ENCODE measurements around the gene SLC25A5. TPM values are rescaled to one million over a fixed set of nuclear protein-coding genes. Genes with fewer than 3 reads are reported as not detected.

Gene SLC25A5
- total RNA-seq, 4 donors from 2014 or later, result 319 to 1,302 (median 724) TPM

DNA sequence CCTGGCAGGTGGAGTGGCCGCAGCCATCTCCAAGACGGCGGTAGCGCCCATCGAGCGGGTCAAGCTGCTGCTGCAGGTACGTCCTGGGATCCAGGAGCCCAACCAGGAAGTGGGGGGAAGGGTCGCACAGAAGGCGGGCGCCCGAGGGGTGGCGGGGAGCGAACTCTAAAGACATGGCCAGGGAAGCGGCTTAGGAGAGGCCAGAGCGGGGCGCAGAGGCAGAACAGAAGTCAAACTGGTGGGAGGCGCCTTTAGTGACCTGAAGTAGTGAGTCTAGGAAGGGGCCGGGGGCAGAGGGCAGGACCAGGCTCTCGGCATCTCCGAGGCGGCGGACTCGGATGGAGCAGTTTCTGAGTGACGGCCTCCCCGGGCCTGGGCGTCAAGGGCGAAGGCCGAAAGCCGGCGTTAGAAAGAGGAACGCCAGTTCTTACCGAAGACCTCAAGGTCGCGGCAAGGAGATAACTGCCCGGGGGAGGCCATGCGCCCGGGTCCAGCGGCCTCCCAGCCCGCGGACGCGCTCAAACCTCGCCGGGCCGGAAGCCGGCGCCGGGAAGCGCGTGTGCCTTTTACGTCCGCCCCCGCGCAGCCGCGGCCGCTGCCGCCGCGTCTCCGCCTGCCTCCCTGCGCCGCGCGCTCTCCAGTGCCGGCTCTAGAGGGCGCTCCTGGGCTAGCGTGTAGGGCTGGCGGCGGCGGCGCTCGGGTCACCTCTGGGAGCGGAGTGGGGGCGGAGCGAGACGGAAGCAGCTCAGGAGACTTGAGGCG, 488 bp downstream of the SLC25A5 start:
- Histone ChIP-seq H3K4me1 (peaks cover 0 to 17% (median 8%) of the 10 kb centered on the region in 4 donors), H3K4me3 (peak overlapping the region; percentile 56 to 94 (median 82)), H3K27me3 (no peaks in the 10 kb centered on the region), H3K36me3 (peaks cover 0 to 5% (median 0%) of the 10 kb centered on the region in 4 donors), H3K27ac (peak overlapping the region; percentile 96 to 100 (median 99)), H3K9me3 (no peaks in the 10 kb centered on the region)
- peak; percentile 93 for DNase-seq
- WGBS, 2 donors (ENCODE audit: low coverage in 1 of 2), result 59% methylated on average over 78 of the region's 78 CpGs; no CpG with 5 or more reads in 1 of the 2 donors
- TF ChIP-seq POLR2A (IDR thresholded peaks at IDR 0.05), result peak; percentile 41
- TF ChIP-seq POLR2AphosphoS5 (IDR thresholded peaks at IDR 0.05), result peak in 2 of 3 donors; percentile 51 to 63
- no peak for TF ChIP-seq EP300 (IDR thresholded peaks at IDR 0.05; ENCODE audit: low read depth)
- TF ChIP-seq, protein P1, sequence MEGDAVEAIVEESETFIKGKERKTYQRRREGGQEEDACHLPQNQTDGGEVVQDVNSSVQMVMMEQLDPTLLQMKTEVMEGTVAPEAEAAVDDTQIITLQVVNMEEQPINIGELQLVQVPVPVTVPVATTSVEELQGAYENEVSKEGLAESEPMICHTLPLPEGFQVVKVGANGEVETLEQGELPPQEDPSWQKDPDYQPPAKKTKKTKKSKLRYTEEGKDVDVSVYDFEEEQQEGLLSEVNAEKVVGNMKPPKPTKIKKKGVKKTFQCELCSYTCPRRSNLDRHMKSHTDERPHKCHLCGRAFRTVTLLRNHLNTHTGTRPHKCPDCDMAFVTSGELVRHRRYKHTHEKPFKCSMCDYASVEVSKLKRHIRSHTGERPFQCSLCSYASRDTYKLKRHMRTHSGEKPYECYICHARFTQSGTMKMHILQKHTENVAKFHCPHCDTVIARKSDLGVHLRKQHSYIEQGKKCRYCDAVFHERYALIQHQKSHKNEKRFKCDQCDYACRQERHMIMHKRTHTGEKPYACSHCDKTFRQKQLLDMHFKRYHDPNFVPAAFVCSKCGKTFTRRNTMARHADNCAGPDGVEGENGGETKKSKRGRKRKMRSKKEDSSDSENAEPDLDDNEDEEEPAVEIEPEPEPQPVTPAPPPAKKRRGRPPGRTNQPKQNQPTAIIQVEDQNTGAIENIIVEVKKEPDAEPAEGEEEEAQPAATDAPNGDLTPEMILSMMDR (IDR thresholded peaks at IDR 0.05), result peak; percentile 50 to 79 (median 56)
- in situ Hi-C loops (cut with MboI; ENCODE audit: low pct_ligation_motif_present in 1 of 4, low pct_unique_long_range_greater_than_20kb in 1 of 4, low sequenced_read_pairs in 3 of 4) (no loop called here), intact Hi-C loops (cut with DNase I; ENCODE audit: low total_unique reads) (no loop called here)

DNA sequence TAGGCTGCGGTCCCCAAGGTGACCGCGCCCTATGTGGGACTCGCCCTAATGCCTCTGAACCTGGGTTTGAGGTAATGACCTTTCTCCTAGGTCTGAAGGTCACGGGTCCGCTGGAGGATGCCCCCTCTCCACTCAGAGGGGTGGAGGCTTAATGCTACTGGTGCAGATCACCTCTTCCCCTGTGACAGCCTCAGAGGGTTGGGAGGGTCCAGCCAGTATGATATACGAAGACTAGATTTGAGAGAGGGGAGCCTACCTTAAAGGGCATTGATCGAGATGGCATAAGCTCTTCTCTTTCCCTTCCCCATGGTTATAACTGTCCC, 1.0 kb downstream of the SLC25A5 start:
- peak overlapping the region; percentile 96 to 100 (median 99) for H3K27ac ChIP-seq
- in situ Hi-C loops (cut with MboI; ENCODE audit: low pct_ligation_motif_present in 1 of 4, low pct_unique_long_range_greater_than_20kb in 1 of 4, low sequenced_read_pairs in 3 of 4) (no loop called here), intact Hi-C loops (cut with DNase I; ENCODE audit: low total_unique reads) (no loop called here)

DNA sequence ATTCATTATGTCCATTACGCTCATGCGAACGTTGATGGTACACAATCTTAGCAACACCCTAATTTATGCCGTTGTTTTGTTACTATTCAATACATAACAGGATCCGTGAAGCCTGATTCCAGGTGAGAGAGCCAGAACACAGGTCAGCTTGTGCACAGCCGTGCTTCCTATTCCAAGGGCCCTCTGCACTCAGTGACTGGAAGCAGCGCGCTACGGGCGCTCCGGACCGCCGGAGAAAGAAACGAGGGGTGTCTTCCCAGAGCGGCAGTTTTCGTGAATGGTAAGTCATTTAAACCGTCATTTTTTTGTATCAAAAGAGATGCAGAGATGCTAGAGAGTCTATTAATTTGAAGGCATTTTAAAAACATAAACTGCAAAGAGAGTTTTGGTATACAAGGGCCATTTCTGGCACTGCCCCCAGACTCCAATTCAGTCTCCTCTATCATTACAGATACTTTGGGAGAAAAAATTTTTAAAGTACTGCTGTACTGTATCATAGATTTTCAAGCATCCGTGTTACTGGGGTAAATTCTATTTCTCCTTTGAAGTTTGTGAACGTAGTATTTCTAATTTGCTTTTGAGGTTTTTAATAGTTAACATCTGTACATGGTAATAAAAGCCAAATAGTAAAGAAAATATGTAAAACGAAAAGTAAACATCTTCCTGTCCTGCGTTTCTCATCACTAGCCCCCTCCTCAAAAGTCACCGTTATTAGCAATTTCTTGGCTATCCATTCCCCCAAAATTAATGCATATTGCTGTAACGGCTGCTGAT, 6.6 kb downstream of the SLC25A5 start:
- no peak for TF ChIP-seq EP300 (IDR thresholded peaks at IDR 0.05; ENCODE audit: low read depth)
- TF ChIP-seq POLR2A (IDR thresholded peaks at IDR 0.05), result no peak
- TF ChIP-seq, protein P1 (IDR thresholded peaks at IDR 0.05), result no peak
- TF ChIP-seq POLR2AphosphoS5 (IDR thresholded peaks at IDR 0.05), result no peak
- Histone ChIP-seq H3K4me3 (no peak overlapping the region), H3K27ac (no peak overlapping the region), H3K4me1 (peaks cover 2 to 4% (median 3%) of the 10 kb centered on the region in 4 donors), H3K36me3 (peaks cover 0 to 5% (median 0%) of the 10 kb centered on the region in 4 donors), H3K27me3 (no peaks in the 10 kb centered on the region), H3K9me3 (no peaks in the 10 kb centered on the region)
- intact Hi-C loops (cut with DNase I; ENCODE audit: low total_unique reads) (no loop called here), in situ Hi-C loops (cut with MboI; ENCODE audit: low pct_ligation_motif_present in 1 of 4, low pct_unique_long_range_greater_than_20kb in 1 of 4, low sequenced_read_pairs in 3 of 4) (no loop called here)
- DNase-seq, result no peak
- 78 to 84% methylated on average over 9 to 23 of the region's 23 CpGs for WGBS, 2 donors (ENCODE audit: low coverage in 1 of 2)

More for the DNA sequence above, 1.0 kb downstream of the SLC25A5 start:
- WGBS, 2 donors (ENCODE audit: low coverage in 1 of 2), result 41% methylated on average over 8 of the region's 8 CpGs; no CpG with 5 or more reads in 1 of the 2 donors
- H3K4me3 ChIP-seq, result peak overlapping the region; percentile 26 to 94 (median 74)
- peaks cover 0 to 5% (median 0%) of the 10 kb centered on the region in 4 donors for H3K36me3 ChIP-seq
- peaks cover 0 to 17% (median 8%) of the 10 kb centered on the region in 4 donors for H3K4me1 ChIP-seq
- H3K9me3 ChIP-seq, result no peaks in the 10 kb centered on the region
- DNase-seq, result no peak
- TF ChIP-seq POLR2A (IDR thresholded peaks at IDR 0.05), result no peak
- TF ChIP-seq EP300 (IDR thresholded peaks at IDR 0.05; ENCODE audit: low read depth), result no peak
- TF ChIP-seq POLR2AphosphoS5 (IDR thresholded peaks at IDR 0.05), result peak in 1 of 3 donors; percentile 23
- H3K27me3 ChIP-seq, result no peaks in the 10 kb centered on the region

DNA sequence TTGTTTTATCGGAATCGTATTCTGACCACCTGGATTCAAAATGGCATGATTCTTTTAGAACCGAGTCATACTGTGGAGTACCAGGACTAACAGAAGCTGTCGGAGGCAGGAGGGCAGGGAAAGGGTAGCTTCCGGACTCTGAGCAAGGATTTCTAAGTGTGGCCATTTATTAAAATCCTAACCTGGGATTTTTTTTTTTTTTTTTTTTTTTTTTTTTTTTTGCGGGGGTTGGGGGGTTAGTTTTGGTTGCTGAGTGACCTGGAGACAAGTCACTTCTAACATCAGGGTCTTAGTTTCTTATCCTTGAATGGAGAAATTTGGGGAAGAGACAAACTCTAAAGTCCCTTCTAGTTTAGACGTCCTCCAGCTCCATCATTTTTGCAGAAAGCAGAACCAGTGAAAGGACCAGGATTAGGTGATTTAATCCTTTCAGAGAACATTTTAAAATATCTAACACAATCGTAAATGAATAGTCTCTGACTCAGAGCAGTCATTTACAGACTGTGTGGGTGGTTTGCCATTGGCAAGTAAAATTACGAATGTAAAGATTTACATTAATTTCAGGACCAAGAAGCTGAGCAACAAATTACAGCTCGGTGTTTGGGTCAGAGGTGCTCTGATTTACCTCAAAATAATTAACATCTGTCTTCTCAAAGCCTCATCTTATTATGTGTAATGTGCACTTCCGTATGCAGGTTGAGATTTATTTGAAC, 7.3 kb downstream of the SLC25A5 start:
- Histone ChIP-seq H3K27ac (no peak overlapping the region), H3K4me1 (peaks cover 0 to 3% (median 0%) of the 10 kb centered on the region in 4 donors), H3K9me3 (no peaks in the 10 kb centered on the region), H3K27me3 (no peaks in the 10 kb centered on the region), H3K36me3 (peaks cover 0 to 2% (median 0%) of the 10 kb centered on the region in 4 donors), H3K4me3 (no peak overlapping the region)
- 49 to 64% methylated on average over 6 to 11 of the region's 11 CpGs for WGBS, 2 donors (ENCODE audit: low coverage in 1 of 2)
- intact Hi-C loops (cut with DNase I; ENCODE audit: low total_unique reads) (no loop called here), in situ Hi-C loops (cut with MboI; ENCODE audit: low pct_ligation_motif_present in 1 of 4, low pct_unique_long_range_greater_than_20kb in 1 of 4, low sequenced_read_pairs in 3 of 4) (no loop called here)
- DNase-seq, result no peak
- TF ChIP-seq POLR2AphosphoS5 (IDR thresholded peaks at IDR 0.05) (no peak), EP300 (IDR thresholded peaks at IDR 0.05; ENCODE audit: low read depth) (no peak)
- TF ChIP-seq, protein P1 (IDR thresholded peaks at IDR 0.05), result no peak
